T-helper 1 cell treated with Interleukin-12 subunit alpha and Interleukin-12 subunit beta and Interleukin-4 antibody, amounts not matched to agents 30 μg/mL and 1 μg/mL, for 36 hours (primary cell): ENCODE data around the gene RAPGEF1.

Source experiments
- H3K27ac Mint-ChIP-seq: one replicate; pipeline ENCODE4 v1.8.0; 2021; ENCODE audit warnings: mild to moderate bottlenecking, mixed read lengths
- H3K27me3 Mint-ChIP-seq: one replicate; pipeline ENCODE4 v1.8.0; 2021; ENCODE audit warnings: low read depth, mixed read lengths
- H3K36me3 Mint-ChIP-seq: one replicate; pipeline ENCODE4 v1.8.0; 2021; ENCODE audit warnings: low read depth, mixed read lengths
- H3K4me1 Mint-ChIP-seq: one replicate; pipeline ENCODE4 v1.8.0; 2021; ENCODE audit warnings: low read depth, mixed read lengths
- H3K4me3 Mint-ChIP-seq: one replicate; pipeline ENCODE4 v1.8.0; 2021; ENCODE audit warnings: mild to moderate bottlenecking, moderate library complexity, mixed read lengths
- H3K9me3 Mint-ChIP-seq: one replicate; pipeline ENCODE4 v1.8.0; 2021; ENCODE audit warnings: mixed read lengths

Gene RAPGEF1

DNA sequence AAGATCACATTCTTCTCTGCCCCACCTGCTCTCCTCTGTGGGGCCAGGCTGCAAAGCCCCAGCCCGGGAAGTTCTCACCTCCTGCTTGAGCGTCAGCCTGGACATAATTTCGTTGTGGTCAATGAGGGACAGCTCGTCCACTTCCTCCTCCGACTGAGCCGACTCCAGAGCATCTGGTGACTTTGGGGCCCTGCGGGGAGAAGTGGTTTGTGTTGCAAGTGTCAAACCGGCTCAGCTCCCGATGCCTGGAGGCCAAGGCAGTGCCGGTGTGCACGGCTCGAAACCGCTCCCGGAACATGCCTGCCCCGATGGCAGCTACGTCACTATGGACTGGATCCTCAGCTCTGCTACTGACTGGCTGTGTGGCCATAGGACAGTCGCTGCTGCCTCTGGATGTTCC is 141.8 kb downstream of the RAPGEF1 start:
- Mint-ChIP-seq H3K36me3 (peaks cover 18% of the 10 kb centered on the region), H3K4me3 (no peak overlapping the region)

DNA sequence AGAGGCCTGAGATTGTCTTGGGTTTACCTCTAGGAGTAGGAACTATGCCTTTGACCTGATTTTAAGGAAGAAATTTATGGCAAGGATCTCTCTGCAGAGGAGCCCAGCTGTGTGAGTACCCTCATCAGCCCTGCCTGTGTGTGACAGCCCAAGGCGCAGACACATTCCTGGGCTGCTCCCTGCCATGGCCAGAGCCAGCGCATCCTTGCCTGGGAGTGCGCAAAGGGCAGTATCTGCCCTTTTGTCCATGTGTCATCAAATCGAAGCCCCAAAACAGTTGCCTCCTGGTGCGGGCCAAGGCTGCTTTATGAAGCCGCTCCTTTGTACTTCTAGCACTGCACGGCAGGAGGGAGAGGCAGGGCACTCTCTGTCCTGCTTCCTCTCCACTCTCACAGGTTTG is 142.6 kb downstream of the RAPGEF1 start:
- H3K9me3 Mint-ChIP-seq = no peaks in the 10 kb centered on the region
- H3K27ac Mint-ChIP-seq = no peak overlapping the region
- no peak overlapping the region for H3K4me3 Mint-ChIP-seq
- H3K36me3 Mint-ChIP-seq = peaks cover 13% of the 10 kb centered on the region
- no peaks in the 10 kb centered on the region for H3K27me3 Mint-ChIP-seq
- H3K4me1 Mint-ChIP-seq = no peaks in the 10 kb centered on the region

More for the DNA sequence above, 141.8 kb downstream of the RAPGEF1 start:
- Mint-ChIP-seq H3K27ac (no peak overlapping the region), H3K4me1 (no peaks in the 10 kb centered on the region), H3K9me3 (no peaks in the 10 kb centered on the region), H3K27me3 (no peaks in the 10 kb centered on the region)

DNA sequence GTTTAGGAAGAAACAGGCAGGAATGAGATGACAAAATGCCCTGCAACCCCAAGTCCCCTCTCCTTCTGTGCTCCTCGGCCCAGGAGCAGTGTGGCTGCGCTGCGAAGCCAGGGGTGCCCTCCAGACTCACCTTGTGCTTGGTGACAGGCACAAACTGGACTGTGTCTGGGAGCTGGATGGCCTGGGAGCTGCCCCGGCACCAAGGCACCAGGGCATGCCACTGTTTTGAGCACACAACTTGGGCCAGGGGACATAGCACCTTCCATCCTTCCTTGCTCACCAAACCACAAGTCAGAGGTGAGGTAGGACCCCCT is 143.5 kb downstream of the RAPGEF1 start:
- Mint-ChIP-seq H3K27me3 (no peaks in the 10 kb centered on the region), H3K4me3 (no peak overlapping the region), H3K9me3 (no peaks in the 10 kb centered on the region), H3K27ac (no peak overlapping the region), H3K36me3 (peaks cover 14% of the 10 kb centered on the region), H3K4me1 (peaks cover 7% of the 10 kb centered on the region)

DNA sequence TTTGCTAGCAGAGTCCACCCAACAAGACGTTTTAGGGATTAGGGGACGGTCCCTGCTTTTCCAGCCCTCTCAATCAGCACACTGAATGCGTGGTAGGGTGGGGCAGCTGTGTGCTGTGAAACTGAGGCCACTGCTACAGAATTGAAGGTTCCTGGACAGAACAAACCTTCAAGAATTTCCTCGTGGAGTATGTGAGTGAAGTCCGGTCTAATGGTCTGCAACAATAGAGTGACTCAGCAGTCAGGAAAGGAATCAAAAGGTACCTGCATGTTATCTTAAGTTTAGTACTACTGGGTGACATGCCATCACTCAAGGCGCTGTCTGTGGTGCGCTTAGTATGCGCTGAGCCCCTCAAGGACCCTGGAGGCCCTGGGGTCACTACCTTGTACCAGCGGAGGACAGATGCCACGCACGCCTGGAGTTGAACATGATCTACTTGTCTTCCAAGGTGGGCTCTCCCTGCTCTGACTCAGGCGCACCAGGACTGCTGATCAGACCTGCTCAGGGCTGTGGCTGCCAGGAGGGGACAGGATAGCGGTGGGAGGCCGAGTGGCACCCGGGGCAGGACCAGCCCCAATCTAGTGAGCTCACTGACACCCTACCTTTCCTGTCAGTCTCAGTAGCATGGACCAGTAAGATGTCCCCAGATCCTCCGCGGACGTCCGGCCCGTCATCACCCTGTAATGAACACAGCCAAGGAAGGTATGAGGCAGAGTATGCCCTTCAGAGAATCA is 144.0 kb downstream of the RAPGEF1 start:
- Mint-ChIP-seq H3K36me3 (peaks cover 15% of the 10 kb centered on the region), H3K4me3 (no peak overlapping the region), H3K9me3 (no peaks in the 10 kb centered on the region)

DNA sequence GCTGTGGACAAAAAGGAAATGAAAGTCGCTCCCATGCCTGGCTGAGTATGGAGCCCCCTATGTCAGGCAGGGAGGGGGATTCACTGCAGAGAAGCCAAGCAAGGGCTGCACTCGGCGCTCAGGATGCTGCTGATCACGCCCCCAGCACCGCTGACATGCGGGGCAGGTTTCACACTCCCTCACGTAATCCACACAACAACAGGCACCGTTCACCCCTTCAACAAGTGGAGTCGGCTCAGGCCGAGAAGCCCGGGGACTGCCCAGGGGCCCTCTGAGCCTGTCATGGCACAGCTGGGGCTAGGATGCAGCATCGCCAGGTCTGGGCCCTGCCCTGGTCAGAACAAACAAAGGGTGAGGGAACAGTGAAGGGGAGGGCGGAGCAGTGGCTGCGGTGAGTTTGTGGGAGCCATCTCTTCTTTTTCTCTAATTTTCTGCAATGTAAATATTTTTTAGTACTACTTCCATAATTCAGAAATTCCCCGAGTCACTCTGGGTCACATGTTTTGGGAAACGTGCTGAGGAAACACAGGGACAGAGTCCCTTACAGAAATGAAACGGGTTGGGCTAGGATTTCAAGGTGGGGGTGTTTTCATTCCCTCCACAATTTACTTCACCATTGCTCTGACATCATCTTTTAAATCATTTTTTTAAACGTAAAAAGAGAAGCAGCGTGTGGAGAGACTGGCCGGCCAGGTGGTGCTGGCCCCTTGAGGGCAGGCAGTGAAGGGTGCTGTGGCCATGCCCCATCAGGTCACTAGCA is 144.8 kb downstream of the RAPGEF1 start:
- H3K4me1 Mint-ChIP-seq = peaks cover 20% of the 10 kb centered on the region

More for the DNA sequence above, 144.0 kb downstream of the RAPGEF1 start:
- Mint-ChIP-seq H3K27ac (no peak overlapping the region), H3K4me1 (peaks cover 13% of the 10 kb centered on the region), H3K27me3 (no peaks in the 10 kb centered on the region)

DNA sequence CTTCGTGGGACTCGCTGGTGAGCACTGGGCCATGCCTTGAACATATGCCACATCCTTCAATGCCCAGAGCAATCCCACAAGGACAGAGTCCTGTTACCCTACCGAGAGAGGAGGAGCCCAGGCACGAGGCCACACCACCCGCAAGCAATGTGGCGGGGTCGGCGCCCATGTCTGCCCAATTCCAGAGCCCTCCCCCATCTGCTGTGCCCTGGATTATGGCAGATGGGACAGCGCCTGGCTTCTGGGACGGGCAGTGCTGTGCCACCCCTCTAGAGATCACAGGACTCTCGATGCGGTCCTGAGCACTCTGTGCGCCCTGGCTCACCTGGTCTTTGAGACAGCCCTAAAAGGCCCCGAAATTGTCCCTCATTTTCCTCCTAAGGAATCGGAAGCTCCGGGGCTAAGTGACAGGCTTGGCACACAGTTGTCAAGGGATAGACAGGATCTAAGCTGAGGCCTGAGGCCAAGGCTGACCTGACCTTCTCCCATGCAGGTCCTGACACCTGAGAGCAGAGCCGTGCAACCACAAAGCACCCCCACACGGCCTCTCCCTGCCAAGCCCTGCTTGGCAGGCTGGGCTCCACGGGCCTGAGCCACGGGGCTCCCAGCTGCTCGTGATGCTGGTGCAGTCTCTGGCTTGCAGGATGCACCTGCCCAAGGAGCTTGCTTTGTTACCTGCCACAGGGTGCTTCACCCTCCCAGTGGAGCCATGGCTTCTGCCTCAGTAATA is 145.8 kb downstream of the RAPGEF1 start:
- Mint-ChIP-seq H3K4me3 (no peak overlapping the region), H3K36me3 (peaks cover 24% of the 10 kb centered on the region), H3K27me3 (no peaks in the 10 kb centered on the region), H3K4me1 (peaks cover 21% of the 10 kb centered on the region), H3K27ac (no peak overlapping the region), H3K9me3 (no peaks in the 10 kb centered on the region)

More for the DNA sequence above, 144.8 kb downstream of the RAPGEF1 start:
- no peaks in the 10 kb centered on the region for H3K27me3 Mint-ChIP-seq
- no peak overlapping the region for H3K4me3 Mint-ChIP-seq
- no peaks in the 10 kb centered on the region for H3K9me3 Mint-ChIP-seq
- H3K27ac Mint-ChIP-seq = no peak overlapping the region
- peaks cover 19% of the 10 kb centered on the region for H3K36me3 Mint-ChIP-seq

DNA sequence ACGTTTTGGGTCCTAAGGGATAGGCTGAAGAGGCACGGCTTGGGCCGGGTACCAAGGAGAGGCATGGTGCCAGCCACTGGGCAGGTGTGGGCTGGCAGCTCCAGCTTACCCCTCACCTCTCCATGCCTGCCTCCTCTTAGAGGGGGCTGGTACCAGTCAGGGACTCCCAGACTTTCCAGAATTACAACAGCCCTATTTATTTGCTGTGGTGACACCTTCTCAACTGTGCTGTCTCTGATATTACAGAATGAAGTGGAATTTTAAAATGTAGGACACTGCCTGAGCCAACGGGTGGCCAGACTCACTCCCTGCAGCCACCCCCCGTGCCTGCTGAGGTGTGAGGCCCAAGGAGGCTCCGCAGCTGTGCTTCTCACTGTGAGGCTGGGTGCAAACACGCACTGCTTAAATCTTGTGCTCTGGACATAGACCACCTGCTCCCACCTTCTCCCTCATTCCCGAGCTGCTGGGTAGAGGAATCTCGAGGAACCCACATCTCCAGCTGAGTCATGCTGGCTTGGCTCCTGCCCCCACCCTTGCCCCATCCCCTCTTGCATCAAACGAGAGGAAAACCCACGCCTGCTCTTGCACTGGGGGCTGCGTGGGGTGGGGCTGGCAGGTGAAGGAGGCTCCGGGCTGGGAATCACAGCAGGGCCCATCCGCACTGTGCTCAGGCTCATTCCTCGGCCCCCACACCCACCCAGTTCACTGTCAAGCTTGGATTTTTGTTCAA is 146.6 kb downstream of the RAPGEF1 start:
- H3K9me3 Mint-ChIP-seq = no peaks in the 10 kb centered on the region
- no peak overlapping the region for H3K4me3 Mint-ChIP-seq
- H3K4me1 Mint-ChIP-seq = peaks cover 21% of the 10 kb centered on the region
- peaks cover 27% of the 10 kb centered on the region for H3K36me3 Mint-ChIP-seq
- H3K27ac Mint-ChIP-seq = no peak overlapping the region
- H3K27me3 Mint-ChIP-seq = no peaks in the 10 kb centered on the region

DNA sequence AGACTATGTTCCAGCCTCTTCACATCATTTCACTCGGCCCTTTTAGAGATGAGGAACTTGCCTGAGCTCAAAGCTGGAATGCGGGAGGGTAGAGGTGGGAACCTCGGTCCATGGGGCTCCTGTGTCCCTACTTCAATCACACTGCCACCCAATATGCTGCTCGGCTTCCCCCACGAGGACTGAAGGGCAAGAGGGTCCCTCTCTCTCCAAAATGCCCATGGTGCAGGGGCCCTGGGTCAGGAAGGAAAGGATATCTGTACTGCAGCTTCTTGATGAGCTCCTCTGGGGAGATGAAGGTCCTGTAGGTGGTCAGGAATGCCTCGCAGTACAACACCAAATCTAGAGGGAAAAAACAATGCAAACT is 148.0 kb downstream of the RAPGEF1 start:
- no peaks in the 10 kb centered on the region for H3K27me3 Mint-ChIP-seq
- H3K4me3 Mint-ChIP-seq = no peak overlapping the region
- peak overlapping the region; percentile 63 for H3K27ac Mint-ChIP-seq
- peaks cover 27% of the 10 kb centered on the region for H3K4me1 Mint-ChIP-seq
- H3K9me3 Mint-ChIP-seq = no peaks in the 10 kb centered on the region
- peaks cover 35% of the 10 kb centered on the region for H3K36me3 Mint-ChIP-seq

DNA sequence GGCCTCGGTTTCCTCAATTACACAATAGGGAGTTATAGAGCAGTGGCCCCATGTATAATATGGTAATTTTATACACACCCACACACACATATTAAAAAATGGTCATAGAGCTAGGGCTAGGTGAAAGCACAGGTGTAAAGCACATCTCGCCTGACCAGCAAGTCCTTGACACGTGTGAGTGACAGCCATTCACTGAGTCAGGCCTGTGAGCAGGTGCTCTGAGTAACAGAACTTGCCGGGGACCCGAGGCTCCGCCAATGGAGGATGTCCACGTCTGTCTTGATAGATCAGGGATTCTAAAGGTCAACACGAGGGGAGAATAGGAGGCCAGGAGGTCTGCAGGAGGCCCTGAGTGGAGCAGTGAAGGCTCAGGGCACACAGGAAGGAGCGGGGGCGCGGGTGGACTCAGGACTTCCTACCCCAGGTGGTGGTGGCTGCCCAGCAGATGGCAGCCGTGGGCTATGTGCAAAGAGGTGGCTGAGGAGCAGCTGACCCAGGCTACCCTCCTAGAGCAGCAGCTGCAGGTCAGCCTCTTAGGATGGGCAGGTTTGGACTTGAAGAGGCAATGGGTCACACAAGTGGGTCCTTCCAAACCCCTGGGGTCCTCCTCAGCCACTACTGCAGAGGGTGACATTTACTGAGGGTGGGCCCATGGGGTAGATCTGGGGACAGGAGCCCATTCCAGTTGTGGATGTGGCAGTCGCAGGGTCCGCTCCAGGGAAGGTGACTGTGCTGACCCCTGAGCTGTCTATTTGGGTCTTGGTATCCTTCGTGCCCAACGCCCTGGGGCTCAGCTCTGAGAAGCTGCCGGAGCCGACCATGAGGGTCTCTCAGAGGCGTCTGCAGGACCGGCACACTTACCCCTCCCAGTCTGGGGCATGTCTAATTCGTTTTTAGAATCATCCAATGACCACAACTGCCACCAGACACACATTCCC is 148.7 kb downstream of the RAPGEF1 start:
- Mint-ChIP-seq H3K27ac (peak overlapping the region; percentile 70), H3K27me3 (no peaks in the 10 kb centered on the region), H3K4me1 (peaks cover 31% of the 10 kb centered on the region), H3K9me3 (no peaks in the 10 kb centered on the region), H3K36me3 (peaks cover 40% of the 10 kb centered on the region), H3K4me3 (no peak overlapping the region)

DNA sequence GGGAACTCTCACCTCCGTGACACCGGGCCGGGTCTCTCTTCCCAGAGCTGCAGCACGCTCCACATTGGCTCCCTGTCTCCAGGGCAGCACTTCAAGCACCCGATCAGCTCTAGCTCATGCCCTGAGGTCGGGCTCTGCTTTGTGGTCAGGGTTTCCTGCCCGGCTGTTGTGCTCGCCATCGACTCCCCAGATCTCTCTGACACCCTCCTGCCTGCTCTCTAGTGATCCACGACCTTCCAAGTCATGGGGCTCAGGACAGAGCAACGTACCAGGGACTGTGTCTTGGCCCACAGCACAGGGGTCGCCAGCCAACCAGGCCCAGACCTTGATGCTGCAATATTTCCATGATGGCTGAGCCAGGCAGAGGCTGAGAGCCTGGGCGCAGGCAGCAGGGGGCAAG is 149.4 kb downstream of the RAPGEF1 start:
- no peak overlapping the region for H3K4me3 Mint-ChIP-seq
- H3K27ac Mint-ChIP-seq = peak overlapping the region; percentile 70
- peaks cover 39% of the 10 kb centered on the region for H3K4me1 Mint-ChIP-seq
- H3K27me3 Mint-ChIP-seq = no peaks in the 10 kb centered on the region
- H3K9me3 Mint-ChIP-seq = no peaks in the 10 kb centered on the region
- peaks cover 40% of the 10 kb centered on the region for H3K36me3 Mint-ChIP-seq

DNA sequence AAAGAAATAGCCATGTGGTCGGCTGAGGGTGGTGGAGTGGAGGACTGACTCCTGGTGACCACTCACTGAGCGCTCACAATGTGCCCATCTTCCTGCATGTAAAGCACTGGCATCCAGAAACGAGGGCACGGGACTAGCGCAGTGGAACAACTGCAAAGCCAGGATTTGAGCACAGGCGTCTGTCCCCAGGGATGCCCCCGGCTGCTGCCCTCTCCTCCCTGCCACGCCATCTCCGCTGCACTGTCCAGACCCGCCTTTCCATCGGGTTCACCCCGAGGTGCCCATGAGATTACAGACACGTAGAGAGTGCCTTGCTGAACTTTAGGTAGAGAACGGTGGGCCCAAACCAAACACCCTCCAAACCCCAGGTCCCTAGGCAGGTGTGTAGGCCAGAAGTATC is 149.9 kb downstream of the RAPGEF1 start:
- Mint-ChIP-seq H3K27ac (peak overlapping the region; percentile 70), H3K4me3 (no peak overlapping the region), H3K36me3 (peaks cover 44% of the 10 kb centered on the region)

DNA sequence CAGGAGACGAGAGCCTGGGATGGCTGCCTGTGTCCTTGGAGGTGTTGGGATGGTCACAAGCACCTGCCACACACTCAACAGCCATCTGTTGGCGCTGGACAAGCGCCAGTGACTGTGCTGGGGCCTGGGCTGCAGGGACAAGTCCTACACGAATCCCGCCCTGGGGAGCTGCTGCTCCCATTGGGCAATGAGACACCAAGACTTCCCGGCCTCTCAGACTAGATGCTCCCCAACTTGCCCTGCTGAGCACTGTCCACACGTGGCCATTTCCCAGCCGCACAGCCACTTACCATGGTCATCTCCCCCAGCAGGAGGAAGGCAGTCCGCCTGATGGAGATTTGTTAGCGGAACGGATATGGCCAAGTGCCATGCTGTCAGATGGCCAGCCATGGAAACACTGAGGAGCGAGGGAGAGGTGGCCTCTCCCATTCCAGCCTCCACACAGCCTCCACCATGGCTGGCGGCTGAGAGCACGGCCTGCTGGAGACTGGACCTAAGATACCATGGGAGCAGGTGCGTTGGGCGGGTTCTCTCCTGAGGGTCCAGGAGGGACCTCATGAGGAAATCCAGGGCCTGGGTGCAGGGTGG is 150.7 kb downstream of the RAPGEF1 start:
- Mint-ChIP-seq H3K27me3 (no peaks in the 10 kb centered on the region), H3K36me3 (peaks cover 50% of the 10 kb centered on the region), H3K4me3 (no peak overlapping the region), H3K9me3 (no peaks in the 10 kb centered on the region), H3K4me1 (peaks cover 49% of the 10 kb centered on the region), H3K27ac (peak overlapping the region; percentile 52)

More for the DNA sequence above, 149.9 kb downstream of the RAPGEF1 start:
- Mint-ChIP-seq H3K4me1 (peaks cover 43% of the 10 kb centered on the region), H3K27me3 (no peaks in the 10 kb centered on the region), H3K9me3 (no peaks in the 10 kb centered on the region)

DNA sequence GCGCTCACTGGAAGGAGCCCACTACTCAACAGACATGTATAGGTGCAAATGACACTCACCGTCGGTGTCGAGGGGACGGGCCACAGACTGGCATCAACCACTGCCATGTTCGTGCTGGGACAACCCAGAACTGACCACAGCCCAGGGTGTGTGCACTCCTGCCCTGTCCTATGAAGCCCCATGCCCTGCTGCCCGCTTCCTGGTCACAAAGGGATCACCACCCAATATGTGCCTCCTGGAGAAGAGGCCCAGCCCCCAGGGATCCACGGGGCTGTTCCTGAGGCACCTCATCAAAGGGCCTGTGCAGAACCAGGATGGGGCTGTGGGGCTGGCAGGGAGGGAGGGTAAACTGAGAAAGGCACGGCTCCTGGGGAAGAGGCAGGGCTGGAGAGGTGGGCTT is 151.5 kb downstream of the RAPGEF1 start:
- Mint-ChIP-seq H3K27ac (no peak overlapping the region), H3K36me3 (peaks cover 52% of the 10 kb centered on the region), H3K9me3 (no peaks in the 10 kb centered on the region), H3K4me1 (peaks cover 50% of the 10 kb centered on the region), H3K27me3 (no peaks in the 10 kb centered on the region), H3K4me3 (no peak overlapping the region)
